GM21576 (cell line): ENCODE data around the gene MYO5B.

ENCODE experiments used
- ATAC-seq: cut with Tn5 transposase; IDR thresholded peaks from one replicate; pipeline ENCODE4 v1.9.1; 2021; ENCODE audit warnings: mild to moderate bottlenecking, moderate library complexity; ENCODE audit not compliant: unreplicated experiment

Gene MYO5B

GRCh38 chr18:50075772-50076171 is 119.2 kb downstream of the MYO5B start:
- no peak for ATAC-seq

- no peak for ATAC-seq
Observed at GRCh38 chr18:50074404-50074803, 120.5 kb downstream of the MYO5B start.

GRCh38 chr18:50073319-50073718 is 121.6 kb downstream of the MYO5B start:
- no peak for ATAC-seq

- no peak for ATAC-seq
Observed at GRCh38 chr18:50072146-50072545, 122.8 kb downstream of the MYO5B start.

- no peak for ATAC-seq
Observed at GRCh38 chr18:50071397-50071796, 123.5 kb downstream of the MYO5B start.

- ATAC-seq: no peak
Observed at GRCh38 chr18:50069422-50069821, 125.5 kb downstream of the MYO5B start.

- no peak for ATAC-seq
Observed at GRCh38 chr18:50065527-50065926, 129.4 kb downstream of the MYO5B start.

GRCh38 chr18:50065039-50065438 is 129.9 kb downstream of the MYO5B start:
- no peak for ATAC-seq

GRCh38 chr18:50061876-50062517 is 132.9 kb downstream of the MYO5B start:
- no peak for ATAC-seq

GRCh38 chr18:50060822-50061221 is 134.1 kb downstream of the MYO5B start:
- no peak for ATAC-seq

GRCh38 chr18:50058731-50059130 is 136.2 kb downstream of the MYO5B start:
- ATAC-seq: no peak

- no peak for ATAC-seq
Observed at GRCh38 chr18:50057009-50057408, 137.9 kb downstream of the MYO5B start.

- no peak for ATAC-seq
Observed at GRCh38 chr18:50056185-50056584, 138.8 kb downstream of the MYO5B start.

- ATAC-seq: no peak
Observed at GRCh38 chr18:50055488-50055887, 139.5 kb downstream of the MYO5B start.

GRCh38 chr18:50053111-50053510 is 141.8 kb downstream of the MYO5B start:
- ATAC-seq: no peak

GRCh38 chr18:50051288-50051687 is 143.7 kb downstream of the MYO5B start:
- ATAC-seq: no peak

GRCh38 chr18:50045126-50045525 is 149.8 kb downstream of the MYO5B start:
- ATAC-seq: no peak

- ATAC-seq: no peak
Observed at GRCh38 chr18:50044402-50044801, 150.5 kb downstream of the MYO5B start.

GRCh38 chr18:50042611-50043010 is 152.3 kb downstream of the MYO5B start:
- no peak for ATAC-seq

- ATAC-seq: no peak
Observed at GRCh38 chr18:50039746-50040145, 155.2 kb downstream of the MYO5B start.

GRCh38 chr18:50038448-50038847 is 156.5 kb downstream of the MYO5B start:
- no peak for ATAC-seq

GRCh38 chr18:50034029-50034428 is 160.9 kb downstream of the MYO5B start:
- ATAC-seq: no peak

- no peak for ATAC-seq
Observed at GRCh38 chr18:50033004-50033403, 161.9 kb downstream of the MYO5B start.
